BJ (cell line): ENCODE results near the gene TNP2. TPM values are rescaled to one million over a fixed set of nuclear protein-coding genes. Genes with fewer than 3 reads are reported as not detected.

Experiments used
- CTCF ChIA-PET: fragments of 350-600 bp; formaldehyde crosslinking; extraction: SDS; loops from one replicate; lab custom pipeline; 2021; ENCODE audit warnings: antibody characterized with exemption, inconsistent platforms; lab: Yijun Ruan, JAX
- POLR2A ChIA-PET: fragments of 300-600 bp; sonication (Branson Sonifier 250); formaldehyde crosslinking; extraction: SDS; loops from one replicate; lab custom pipeline; 2021; ENCODE audit warnings: antibody characterized with exemption; lab: Charles Lee
- DNase-seq: peaks from one replicate; pipeline ENCODE4 v3.0.0-alpha.2; 2011; ENCODE audit warnings: low read depth
- H3K27me3 ChIP-seq: 2 replicates; pipeline ENCODE4 v1.6.0; 2011; ENCODE audit warnings: low read length; ENCODE audit not compliant: control insufficient read depth, insufficient read depth
- H3K36me3 ChIP-seq: 2 replicates; pipeline ENCODE4 v1.5.1; 2011; ENCODE audit warnings: low read length; ENCODE audit not compliant: control insufficient read depth, insufficient read depth
- H3K4me3 ChIP-seq: 2 replicates; pipeline ENCODE4 v1.5.1; 2011; ENCODE audit warnings: low read depth, mild to moderate bottlenecking, control low read depth, low read length
- CTCF ChIP-seq: IDR thresholded peaks from 2 replicates; pipeline ENCODE4 v1.5.1; 2011; ENCODE audit warnings: low read depth, mild to moderate bottlenecking, control low read depth, inconsistent platforms, low read length, moderate library complexity; ENCODE audit not compliant: insufficient read depth
- polyA plus RNA-seq: library from polyadenylated mRNA; depleted of rRNA; stranded (reverse); fragments of >200 nt; gene quantifications from 2 replicates; pipeline ENCODE4 v1.2.3, GENCODE V29; 2011

TNP2 gene
- polyA plus RNA-seq, 1 experiment: not detected

GRCh38 chr16:11289202-11289601 lies 20.1 kb upstream of the TNP2 start:
- Histone ChIP-seq H3K27me3 (peaks cover 6% of the 10 kb centered on the region), H3K4me3 (no peak overlapping the region), H3K36me3 (no peaks in the 10 kb centered on the region)
- CTCF ChIA-PET: interaction anchor here (0.6 kb wide), 1 partner anchor 131 kb away, joined by 4 read pairs; no protein-coding TSS in a partner anchor
- TF ChIP-seq CTCF: no peak
- DNase-seq: no peak
- POLR2A ChIA-PET: no interaction called here

GRCh38 chr16:11285842-11286241 lies 16.7 kb upstream of the TNP2 start:
- H3K27me3 ChIP-seq: peaks cover 10% of the 10 kb centered on the region
- ChIA-PET POLR2A (no interaction called here), CTCF (interaction anchor here (0.9 kb wide), 1 partner anchor 27 kb away, joined by 3 read pairs; no protein-coding TSS in a partner anchor)
- no peak overlapping the region for H3K4me3 ChIP-seq
- H3K36me3 ChIP-seq: no peaks in the 10 kb centered on the region
- no peak for DNase-seq
- TF ChIP-seq CTCF: no peak

- DNase-seq: no peak
- ChIA-PET CTCF (interaction anchor here (0.6 to 2.0 kb wide), 7 partner anchors 13 to 184 kb away, joined by 3 to 7 read pairs (median 4); partner anchors contain the start of gene SOCS1), POLR2A (no interaction called here)
- peak; percentile 21; the same call in 1 of the 2 replicates for TF ChIP-seq CTCF
- no peaks in the 10 kb centered on the region for H3K36me3 ChIP-seq
- no peak overlapping the region for H3K4me3 ChIP-seq
- peaks cover 7% of the 10 kb centered on the region for H3K27me3 ChIP-seq
Observed at GRCh38 chr16:11283820-11284248, 14.7 kb upstream of the TNP2 start.

GRCh38 chr16:11280616-11281522 lies 11.7 kb upstream of the TNP2 start, which contains the start of gene PRM1:
PRM1 (minus strand) TSS chr16:11281330; CDS start chr16:11281238, 92 bp downstream.
- ChIA-PET POLR2A (no interaction called here), CTCF (no interaction called here)
- peaks cover 6% of the 10 kb centered on the region for H3K27me3 ChIP-seq
- no peak for TF ChIP-seq CTCF
- no peaks in the 10 kb centered on the region for H3K36me3 ChIP-seq
- DNase-seq: no peak
- no peak within 1 kb of the TSS for H3K4me3 ChIP-seq
